ENCODE results near the gene NAT8L.

NAT8L gene

DNA sequence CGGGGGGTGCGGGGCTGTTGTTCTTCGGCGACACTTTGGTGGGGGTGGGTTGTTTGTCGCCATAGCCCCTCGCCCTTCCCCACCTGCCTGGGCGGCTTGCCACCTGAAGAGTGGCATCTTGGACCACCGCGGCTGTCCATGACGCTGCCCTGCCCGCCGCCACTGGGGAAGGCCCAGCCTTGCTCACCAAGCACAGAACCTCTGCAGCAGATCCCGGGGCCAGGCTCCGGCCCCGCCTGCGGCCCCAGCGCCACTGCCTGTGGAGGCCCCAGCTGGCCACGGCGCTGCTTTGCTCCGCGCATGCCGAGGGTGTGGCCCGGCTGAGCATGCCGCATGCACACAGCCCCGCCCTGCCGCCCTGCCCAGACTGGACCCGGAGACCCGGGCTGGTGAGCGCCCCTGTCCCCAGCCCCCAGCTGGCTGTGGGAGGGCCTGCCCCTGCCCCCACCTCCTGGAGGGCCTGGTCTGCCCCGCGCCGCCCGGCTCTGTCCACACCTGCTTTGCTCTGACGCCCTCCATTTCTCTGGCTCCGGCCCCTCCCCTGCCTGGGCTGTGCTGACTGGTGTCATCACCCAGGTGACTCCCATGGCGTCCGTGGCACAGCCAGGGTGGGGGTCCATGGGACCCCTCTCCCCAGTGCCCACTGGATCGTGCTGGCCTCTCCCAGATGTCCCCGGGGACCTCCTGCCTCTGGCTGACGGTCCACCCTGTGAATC lies 5.3 kb downstream of the NAT8L start:
- no peak for DNase-seq (ENCODE audit: low read depth)

DNA sequence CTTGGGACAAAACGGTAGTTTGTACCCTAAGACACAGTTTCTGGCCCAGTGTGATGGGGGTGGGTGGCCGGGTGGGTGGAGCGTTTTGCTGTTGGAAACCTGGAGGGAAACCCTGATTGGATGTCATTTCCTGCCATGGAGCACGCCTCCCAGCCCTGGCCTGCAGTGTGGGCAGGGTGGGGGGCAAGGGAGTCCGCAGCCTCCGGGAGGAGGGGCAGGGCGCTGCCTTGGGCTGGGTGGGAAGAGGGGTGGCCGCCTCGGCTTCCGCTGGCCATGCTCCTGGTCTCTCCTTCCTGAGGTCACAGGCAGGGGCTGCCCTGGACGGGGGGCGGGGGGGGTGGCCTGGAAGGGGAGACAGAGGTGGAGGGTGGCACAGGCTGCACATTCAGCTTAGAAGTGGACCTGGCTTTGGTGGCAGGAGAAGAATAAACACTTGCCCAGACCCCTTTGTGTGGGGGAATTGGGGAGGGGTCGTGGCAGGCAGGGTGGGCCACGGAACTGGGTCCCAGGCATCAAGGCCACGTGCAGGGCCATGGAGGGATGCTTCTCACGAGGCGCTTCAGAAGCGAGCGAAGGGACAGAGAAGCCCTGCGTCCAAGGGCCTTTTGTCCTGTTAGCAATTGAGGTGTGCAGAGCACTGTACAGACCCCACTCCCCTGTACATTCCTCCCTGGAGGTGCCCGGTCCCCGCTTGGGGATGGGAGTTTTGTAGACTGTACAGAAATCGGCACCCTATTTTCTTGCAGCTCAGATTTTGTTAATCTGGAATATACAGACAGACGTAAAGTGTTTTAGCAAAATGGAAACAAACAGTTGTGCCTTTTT lies 6.2 kb downstream of the NAT8L start:
- DNase-seq (ENCODE audit: low read depth): no peak

DNA sequence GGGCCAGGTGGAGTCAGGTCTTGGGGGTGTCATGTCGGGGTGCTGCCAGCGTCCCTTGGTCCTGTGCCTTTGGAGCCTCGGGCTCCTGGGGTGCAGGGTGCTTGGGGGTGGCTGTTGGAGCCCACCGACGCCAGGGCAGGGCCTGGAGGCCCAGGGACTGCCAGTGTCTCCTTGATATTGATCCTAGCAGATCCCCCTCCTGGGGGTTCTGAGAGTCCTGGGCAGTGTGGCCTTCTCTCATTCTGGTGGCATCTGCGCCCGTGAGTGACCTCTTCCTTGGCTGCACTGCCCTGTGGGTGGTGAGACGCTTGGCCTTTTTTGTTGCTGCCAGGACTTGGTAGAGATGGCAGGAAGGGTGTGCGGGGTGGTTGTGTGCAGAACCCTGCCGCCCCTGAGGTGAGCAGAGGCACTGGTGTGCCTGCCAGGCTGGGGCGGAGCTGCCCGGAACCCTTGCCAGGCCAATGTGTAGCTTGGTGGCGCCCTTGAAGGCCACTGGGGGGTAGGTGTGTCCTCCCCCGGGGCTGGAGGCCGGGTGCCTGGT lies 7.0 kb downstream of the NAT8L start:
- DNase-seq (ENCODE audit: low read depth): no peak

DNA sequence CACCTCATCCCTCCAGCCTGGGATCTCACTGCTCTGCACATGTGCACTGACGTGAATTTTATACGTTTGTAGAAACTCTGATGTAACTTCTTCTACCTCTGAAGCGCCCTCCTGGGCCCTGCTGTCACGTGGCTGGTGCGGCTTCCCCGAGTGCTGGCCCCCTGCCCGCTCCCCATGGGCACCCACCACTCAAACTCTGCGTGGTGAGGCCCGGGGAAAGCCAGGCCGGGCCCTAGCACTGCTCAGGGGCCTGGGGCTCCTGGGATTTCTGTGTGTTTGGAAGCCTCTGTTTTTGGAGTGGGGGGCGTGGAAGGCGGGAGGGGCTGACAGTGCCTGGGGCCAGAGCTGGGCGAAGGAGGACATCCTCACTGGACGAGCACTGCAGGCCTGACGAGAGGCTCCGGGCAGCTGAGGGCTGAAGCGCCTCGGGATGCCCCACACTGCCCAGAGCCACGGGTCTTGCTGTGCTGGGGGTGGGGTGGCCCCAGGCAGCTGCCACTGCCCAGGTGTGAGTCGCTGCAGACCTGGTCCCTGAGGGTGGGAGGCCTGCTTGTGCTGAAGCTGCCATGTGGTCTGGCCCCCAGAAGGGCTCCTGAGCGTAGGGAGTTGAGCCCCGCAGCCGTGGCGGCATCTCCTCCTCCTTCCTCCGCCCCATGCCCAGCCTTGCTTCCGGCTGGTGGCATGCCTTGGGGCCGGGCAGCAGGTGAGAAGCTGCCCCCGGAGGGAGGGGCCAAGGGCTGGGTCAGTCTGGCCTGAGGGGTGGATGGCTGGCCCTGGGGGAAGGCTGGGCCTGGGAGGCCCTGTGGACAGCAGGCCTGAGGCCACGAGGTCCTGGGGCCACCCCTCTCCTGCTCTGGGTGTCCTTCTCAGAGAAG lies 7.7 kb downstream of the NAT8L start:
- DNase-seq (ENCODE audit: low read depth): no peak

DNA sequence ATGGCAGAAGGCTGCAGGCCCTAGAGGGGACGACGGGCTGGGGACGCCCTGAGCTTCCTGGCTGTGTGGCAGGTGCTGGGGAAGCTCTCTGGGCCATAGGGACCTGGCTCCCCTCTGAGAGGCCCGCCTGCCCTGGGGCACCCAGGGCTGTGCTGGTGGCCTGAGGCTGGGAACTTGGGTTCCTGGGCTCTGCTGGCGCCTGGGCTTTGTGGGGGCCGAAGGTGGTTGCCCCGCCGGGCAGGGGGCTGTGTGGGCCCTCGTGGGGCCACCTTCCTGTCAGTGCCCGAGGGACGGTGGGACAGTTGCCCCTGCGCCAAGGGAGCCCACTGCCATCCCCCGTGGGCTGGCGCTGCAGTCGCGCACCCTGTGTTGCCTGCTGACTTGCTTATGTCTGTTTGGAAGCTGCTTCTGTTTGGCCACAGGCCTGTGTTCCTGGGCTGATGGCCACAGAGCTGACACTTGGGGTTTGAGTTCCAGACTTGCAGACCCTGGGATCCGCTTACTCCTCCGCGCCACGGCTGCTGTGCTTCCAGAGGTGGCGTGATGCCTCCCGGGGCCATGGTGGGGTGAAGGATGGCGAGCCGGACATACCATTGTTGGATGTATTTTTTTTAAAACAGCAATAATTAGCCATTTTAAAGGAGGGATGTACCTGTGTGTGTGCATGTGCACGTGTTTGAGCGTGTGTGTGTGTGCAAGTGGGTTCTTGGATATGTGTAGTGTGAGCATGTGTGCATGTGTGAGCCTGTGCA lies 8.5 kb downstream of the NAT8L start:
- DNase-seq (ENCODE audit: low read depth): no peak

DNA sequence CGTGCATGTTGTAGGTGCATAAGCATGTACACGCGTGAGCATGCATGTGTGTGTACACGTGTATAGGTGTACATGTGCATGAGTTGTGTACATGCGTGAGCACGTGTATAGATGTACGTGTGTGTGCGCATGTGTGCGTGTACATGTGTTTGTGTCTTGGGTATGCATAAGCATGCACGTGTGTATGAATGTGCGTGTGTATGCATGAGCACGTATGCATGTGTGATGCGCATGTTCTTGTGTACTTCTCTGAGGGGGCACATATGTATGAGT lies 9.0 kb downstream of the NAT8L start:
- DNase-seq (ENCODE audit: low read depth): no peak

DNA sequence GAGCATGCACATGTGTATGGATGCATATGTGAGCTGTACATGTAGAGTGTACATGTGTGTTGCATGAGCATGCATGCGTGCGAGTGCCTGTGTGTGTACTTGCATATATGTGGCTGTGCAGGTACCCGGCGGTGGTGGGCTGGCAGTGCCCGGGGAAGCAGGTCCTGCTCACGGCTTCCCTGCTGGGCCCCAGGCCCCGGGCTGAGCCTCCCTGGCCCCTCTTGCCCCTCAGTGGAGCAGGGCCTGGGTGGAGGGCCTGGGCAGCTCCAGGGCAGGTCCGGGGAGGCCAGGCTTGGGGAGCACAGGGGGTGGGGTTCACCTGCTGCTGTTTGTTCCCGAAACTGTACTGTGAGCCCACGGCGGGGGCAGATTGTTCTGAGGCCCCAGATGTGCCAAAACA lies 9.4 kb downstream of the NAT8L start:
- DNase-seq (ENCODE audit: low read depth): no peak

DNA sequence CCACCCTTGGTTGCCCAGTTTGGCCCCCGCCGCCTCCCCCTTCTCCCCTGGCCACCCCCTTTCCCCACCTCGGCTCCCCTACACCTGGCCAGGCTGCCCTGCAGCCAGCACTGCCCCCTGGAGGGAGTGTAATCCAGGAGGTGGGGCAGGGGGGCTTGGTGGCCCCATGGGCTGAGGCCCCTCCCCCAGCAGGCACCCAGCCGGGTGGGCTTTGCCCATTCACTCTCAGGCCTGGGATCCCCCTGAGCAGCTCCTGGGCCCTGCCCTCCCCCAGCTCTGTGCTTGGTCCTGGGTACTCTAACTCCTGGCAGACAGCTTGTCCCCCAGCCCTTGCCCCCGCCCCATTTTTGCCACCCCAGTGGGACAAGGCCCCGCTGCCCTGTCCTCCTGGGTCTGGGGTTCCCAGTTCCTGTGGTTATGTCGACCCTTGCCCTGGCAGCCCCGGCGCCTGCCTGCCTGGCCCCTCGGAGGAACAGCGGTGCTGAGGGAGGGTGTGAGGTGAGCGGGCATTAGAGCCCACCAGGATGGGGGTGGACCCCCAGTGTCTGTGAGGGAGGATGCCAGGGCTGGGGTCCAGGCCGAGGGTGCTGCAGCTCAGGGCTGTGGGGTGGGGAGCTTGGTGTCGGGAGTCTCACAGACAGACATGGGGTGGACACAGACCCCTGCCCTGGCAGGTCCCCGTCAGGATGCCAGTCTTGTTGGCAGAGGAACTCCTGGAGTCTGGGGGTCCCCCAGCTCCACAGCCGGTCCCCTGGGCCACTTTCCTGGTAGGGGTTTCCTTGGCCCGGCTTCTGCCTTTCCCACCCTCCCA lies 10.2 kb downstream of the NAT8L start:
- no peak for DNase-seq (ENCODE audit: low read depth)

DNA sequence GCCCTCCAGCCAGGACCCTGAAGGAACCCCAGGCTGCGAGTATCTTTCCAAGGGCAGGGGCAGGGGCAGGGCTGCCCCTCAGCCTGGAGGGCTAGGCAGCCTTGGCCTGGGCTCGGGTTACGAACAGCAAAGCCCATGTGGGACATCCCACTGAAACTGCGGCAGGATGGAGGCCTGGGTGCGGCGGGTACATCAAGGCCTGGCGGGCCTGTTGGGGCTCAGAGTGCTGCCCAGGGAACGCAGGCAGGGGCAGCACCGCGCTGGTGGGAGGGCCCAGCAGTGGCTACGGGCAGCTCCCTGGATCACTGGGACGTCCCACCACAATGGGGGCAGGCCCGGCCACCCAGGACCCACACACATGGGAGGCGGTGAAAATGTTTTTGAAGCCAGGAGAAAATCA lies 10.9 kb downstream of the NAT8L start:
- DNase-seq (ENCODE audit: low read depth): no peak

DNA sequence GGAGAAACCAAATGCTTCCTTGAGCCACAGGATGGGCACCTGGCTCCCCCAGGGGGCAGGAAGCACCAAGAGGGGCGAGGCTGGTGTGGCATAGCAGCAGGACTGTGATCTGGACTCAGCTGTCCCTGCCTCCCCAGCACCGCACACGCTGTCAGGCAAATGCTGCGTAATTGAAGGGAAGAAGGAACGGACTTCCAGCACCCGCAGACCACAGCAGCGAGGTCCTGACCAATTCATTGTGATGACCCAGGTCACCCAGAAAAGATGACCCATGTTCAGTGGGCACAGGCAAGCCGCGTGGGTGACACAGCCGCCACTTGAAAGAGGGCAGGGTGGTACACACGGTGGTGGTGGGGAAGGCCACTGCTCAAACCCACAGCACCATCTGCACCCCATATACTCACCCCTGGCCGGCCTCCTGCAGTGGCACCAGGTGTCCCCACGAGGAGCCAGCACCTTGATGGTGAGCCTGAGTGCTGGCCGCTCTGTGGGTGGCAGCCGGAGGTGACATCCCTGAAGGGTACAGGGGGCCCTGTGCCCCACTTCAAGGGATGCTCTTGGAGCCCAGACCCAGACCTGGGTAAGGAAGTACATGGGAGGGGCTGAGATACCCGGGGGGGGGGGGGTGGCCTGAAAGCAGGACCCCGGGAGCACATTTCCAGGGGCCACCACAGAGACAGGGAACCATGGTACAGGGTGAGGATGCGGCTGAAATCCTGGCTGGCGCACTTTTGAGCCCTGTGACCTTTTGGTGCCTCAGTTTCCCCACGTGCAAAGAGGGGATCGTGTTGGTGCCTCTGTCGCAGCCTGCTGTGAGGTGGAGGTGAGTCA lies 11.5 kb downstream of the NAT8L start:
- no peak for DNase-seq (ENCODE audit: low read depth)

DNA sequence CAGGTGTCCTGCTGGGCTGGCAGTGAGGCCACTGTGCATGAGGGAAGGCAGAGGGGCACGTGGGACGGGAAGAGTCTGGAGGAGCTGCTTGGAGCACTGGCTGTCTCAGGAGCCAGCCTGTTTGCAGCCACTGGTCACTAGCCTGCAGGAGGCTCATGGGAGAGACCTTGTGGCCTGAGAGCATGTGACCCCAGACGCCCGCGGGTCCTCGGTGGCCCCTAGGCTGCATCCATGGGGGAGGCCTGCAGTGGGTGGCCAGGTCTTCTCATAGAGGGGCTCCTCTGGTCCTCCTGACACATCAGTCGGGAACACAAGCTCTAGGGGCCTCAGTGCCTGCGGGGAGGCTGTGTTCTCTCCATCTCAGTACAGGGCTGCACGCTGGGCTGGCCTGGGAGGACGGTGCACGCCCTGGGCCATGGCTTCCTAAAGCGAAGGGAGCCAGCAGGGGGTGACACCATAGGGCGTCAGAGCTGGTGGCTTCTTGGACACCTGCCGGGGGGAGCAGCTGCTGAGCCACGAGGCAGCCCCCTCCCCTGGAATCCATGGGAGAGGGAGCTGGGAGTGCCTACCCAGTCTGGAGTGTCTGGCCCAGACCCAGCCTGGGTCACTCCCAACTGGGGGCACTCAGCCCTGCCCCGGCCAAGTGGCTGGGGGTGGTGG lies 12.3 kb downstream of the NAT8L start:
- DNase-seq (ENCODE audit: low read depth): no peak

DNA sequence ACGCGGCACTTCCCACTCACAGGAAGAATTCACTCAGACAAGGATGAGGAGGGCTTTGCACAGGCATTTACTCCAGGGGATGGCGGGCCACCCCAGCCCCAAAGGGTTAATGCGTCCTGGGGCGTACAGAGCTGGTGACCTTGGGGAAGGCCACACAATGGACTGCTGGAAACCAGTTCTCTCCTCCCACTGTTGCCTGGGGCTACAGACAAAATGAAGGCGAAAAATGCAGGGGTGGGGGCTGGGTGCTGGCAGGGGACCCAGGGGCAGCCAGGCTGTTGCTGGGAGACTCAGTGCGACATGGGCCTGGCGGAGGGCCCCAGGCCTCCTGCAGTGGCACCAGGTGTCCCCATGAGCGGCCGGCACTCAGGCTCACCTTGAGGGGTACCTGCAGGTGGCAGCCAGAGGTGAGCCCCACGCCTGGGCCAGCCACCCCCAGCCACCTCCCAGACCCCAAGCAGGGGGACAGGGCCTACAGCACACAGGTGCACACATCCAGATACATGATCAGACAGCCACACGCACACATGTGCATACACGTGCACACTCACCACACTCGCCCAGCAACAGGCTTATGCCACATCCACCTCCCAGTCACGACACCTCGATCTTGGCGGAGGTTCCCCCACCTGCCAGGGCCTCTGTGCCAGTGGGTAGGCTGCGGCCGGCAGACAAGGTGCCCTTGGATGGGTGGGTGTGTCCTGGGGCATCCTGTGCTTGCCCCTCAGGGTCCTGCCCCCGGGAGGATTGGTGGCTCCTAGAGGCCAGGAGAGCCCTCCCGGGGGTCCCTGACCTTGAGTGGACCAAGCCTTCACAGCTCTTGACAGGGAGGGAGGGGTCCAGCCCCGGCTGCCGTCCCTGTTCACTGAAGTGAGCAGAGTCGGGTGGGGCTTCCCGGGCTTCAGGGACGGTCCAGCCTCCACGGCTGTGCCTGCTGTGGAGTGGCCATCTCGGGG lies 13.1 kb downstream of the NAT8L start:
- no peak for DNase-seq (ENCODE audit: low read depth)

DNA sequence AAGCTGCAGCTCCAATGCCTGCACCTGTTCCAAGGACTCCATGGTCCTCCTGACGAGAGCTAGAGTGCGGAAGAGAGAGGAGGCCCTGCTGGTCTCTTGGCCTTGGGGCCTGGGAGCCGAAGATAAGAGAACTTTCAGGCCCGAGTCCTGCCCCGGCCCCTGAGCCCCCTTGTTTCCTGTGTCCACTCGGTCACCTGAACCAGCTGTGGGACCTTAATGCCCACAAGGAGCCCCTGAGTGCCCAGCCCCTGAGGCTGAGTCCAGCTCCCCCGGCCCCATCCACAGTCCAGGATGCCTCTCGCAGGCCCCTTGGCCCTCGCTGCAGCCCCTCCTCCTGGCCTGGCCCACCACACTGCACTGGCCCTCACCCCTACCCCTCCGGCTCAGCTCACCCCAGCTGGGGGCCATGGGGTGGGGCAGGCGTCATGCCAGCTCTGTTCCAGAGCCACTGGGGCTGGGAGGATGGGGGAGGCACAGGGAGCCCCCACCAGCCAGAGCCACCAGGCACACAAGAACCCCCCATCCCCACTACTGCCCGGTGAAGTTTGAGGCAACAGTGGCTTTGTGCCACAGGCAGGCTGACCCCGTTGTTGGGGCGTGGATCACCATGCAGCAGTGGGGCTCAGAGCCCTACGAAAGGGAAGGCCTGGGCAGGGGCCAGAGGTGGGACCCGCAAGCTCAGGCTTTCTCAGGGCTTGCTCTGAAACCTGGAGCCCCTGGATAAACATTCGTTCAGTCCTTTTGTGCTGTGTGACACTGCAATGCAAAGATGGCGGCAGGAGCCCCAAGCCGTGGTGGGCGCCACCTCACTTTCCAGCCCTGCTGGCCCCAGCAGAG lies 14.1 kb downstream of the NAT8L start:
- no peak for DNase-seq (ENCODE audit: low read depth)

DNA sequence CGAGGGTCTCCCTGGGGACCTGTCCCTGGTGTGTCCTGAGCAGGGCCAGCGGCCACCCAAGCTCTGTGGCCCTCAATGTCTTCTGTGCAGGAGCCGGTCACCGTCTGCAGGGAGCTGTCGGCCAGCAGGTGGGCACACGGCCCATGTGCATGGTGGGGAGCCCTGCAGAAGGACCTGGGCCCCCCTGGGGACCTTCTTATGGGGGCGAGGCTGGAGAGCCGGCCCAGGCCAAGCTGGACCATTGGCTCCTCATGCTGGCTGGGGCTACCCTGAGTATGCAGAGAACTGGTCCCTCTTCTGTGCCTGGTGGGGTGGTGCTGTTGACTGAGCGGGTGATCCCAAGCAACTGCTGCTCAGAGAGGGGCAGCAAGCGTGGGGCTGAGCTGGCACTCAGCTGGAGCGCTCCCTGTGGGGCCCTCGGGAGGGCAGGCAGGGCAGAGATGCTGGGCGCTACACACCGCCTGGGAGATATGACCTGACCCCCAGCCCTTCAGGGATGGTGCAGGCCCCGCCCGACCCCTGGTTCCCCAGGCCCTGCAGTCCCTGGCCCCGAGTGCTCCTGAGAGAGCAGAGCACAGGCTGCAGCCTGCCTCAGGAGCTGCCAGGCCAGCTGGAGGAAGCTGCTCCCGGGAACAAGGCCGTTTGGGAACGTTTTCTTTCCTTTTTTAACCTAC lies 14.8 kb downstream of the NAT8L start:
- no peak for DNase-seq (ENCODE audit: low read depth)

DNA sequence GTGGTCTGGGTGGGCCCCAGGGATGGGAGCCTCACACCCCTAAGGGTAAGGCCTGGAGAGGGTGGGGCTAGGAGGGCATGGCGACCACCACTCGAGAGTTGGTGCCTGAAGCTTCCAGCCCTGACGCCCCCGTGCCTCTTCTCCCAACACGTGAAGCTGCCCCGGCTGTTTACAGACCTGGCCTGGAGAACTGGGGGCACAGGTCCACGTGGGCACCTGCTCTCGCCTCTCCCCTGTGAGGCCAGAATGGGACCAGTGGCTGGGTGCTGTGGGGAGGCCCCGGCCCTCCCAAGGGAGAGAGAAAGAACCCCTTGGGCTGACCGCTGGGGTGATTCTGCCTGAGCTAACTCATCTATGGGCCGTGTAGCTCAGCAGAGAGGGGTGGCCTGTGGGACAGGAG lies 15.5 kb downstream of the NAT8L start:
- DNase-seq (ENCODE audit: low read depth): no peak

DNA sequence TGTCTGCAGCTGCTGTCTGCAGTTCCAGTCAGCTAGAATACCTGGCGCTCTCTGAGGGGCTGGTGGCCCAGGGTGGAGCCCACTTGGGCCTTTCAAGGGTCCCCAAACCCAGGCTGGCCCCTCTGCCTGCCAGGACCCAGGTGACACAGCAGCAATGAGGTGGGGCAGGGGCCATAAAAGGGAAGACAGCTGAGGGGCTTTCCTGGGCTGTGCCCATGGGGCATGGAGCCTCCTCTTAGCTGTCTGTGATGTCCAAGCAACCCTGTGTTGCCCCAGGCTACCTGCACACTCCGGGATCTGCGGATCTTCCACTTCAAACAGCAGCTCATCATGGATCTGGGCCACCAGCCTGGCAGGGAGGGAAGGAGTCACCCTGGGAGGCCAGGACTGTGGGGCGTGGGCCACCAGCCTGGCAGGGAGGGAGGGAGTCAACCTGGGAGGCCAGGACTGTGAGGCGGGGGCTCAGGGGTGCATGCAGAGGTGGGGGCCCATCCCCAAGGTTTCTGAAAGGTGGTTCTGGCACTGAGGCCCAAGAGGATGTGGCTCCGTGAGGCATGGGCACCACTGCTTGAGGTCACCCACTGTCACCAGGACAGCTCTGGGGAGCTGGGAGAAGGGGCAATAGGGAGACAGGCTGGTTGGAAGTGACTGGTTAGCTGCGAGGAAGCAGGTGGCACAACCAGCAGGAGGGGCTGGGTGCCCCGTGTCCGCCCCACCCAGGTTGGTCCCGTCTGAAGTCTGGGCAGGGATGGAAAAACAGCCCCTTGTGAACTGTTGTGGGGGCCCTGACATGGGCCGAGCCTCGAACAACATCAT lies 16.3 kb downstream of the NAT8L start:
- DNase-seq (ENCODE audit: low read depth): no peak

Measured in amniotic epithelial cell (primary cell).